ENCODE data around the gene NFYA. TPM values are rescaled to one million over a fixed set of nuclear protein-coding genes. Genes with fewer than 3 reads are reported as not detected.
A peak's percentile ranks its signal among the peaks of the same experiment; 100 is the strongest.

Gene NFYA
- total and polyA plus RNA-seq, 2 donors (not counting 1 experiment from before 2014, with no cell fraction given), result 23.3 to 44.3 TPM

- Histone ChIP-seq H3K27me3 (replicated peaks in 1 of 4; ENCODE audit: control extremely low read depth in 1 of 4, control insufficient read depth in 3 of 4, insufficient read depth in 4 of 4, low read length in 3 of 4) (no peaks in the 10 kb centered on the region), H3K79me2 (ENCODE audit: control insufficient read depth, insufficient read depth, low read length) (no peaks in the 10 kb centered on the region), H3K4me1 (ENCODE audit: control insufficient read depth in 2 of 2, insufficient read depth in 2 of 2, low read length in 2 of 2) (no peaks in the 10 kb centered on the region), H3K4me3 (ENCODE audit: control extremely low read depth in 1 of 5, extremely low read depth in 1 of 5, insufficient read depth in 1 of 5, low read depth in 2 of 5, low read length in 4 of 5) (no peak overlapping the region), H3K9ac (ENCODE audit: low read length) (no peak overlapping the region), H2AFZ (ENCODE audit: insufficient read depth, low read depth, low read length, poor library complexity, severe bottlenecking) (no peak overlapping the region), H3K27ac (ENCODE audit: low read length in 2 of 2) (no peak overlapping the region), H3K4me2 (replicated peaks; ENCODE audit: low read depth, low read length, poor library complexity, severe bottlenecking) (no peak overlapping the region), H3K9me3 (ENCODE audit: control extremely low read depth in 1 of 3, control insufficient read depth in 2 of 3, insufficient read depth in 1 of 3, low read length in 2 of 3) (no peaks in the 10 kb centered on the region), H4K20me1 (ENCODE audit: control insufficient read depth, insufficient read depth, low read length, poor library complexity, severe bottlenecking) (no peaks in the 10 kb centered on the region), H3K36me3 (replicated peaks in 1 of 2; ENCODE audit: control extremely low read depth in 1 of 2, control insufficient read depth in 1 of 2, extremely low read depth in 1 of 2, insufficient read depth in 2 of 2, low read length in 1 of 2) (peaks cover 0 to 2% of the 10 kb centered on the region in 2 experiments)
- DNase-seq (no peak), ATAC-seq (ENCODE audit: low read depth) (no peak)
- Mint-ChIP-seq H3K4me1 (no peaks in the 10 kb centered on the region), H3K9me3 (ENCODE audit: insufficient read depth) (no peaks in the 10 kb centered on the region), H3K27ac (no peak overlapping the region), H3K27me3 (no peaks in the 10 kb centered on the region), H3K4me3 (no peak overlapping the region)
- 97% methylated on average over 3 of the region's 3 CpGs for WGBS (ENCODE audit: insufficient coverage)
- ChIA-PET CTCF (interaction anchor here (0.7 to 3.0 kb wide), 5 partner anchors 8 to 25 kb away, joined by 3 to 23 read pairs (median 8); no protein-coding TSS in a partner anchor), POLR2A (no interaction called here)
- TF ChIP-seq EZH2 (IDR thresholded peaks at IDR 0.05; ENCODE audit: borderline replicate concordance, insufficient read depth, low read depth, low read length, poor library complexity, severe bottlenecking) (no peak), CTCF (IDR thresholded peaks at IDR 0.05) (no peak)
- intact Hi-C loops (cut with micrococcal nuclease), result no loop called here
Measured at GRCh38 chr6:41038205-41038604, 34.6 kb upstream of the NFYA start.

- TF ChIP-seq EZH2 (IDR thresholded peaks at IDR 0.05; ENCODE audit: borderline replicate concordance, insufficient read depth, low read depth, low read length, poor library complexity, severe bottlenecking) (no peak), CTCF (IDR thresholded peaks at IDR 0.05) (peak; percentile 73)
- DNase-seq, result peak; percentile 58
- H3K79me2 ChIP-seq (ENCODE audit: control insufficient read depth, insufficient read depth, low read length), result no peaks in the 10 kb centered on the region
- H3K4me3 Mint-ChIP-seq, result no peak within 1 kb of the TSS
- ChIA-PET CTCF (interaction anchor here (0.7 to 2.5 kb wide), 13 partner anchors 9 to 1693 kb away, joined by 3 to 13 read pairs (median 4); partner anchors contain the start of gene APOBEC2), POLR2A (no interaction called here)
- no peaks in the 10 kb centered on the region for H3K9me3 ChIP-seq (ENCODE audit: control extremely low read depth in 1 of 3, control insufficient read depth in 2 of 3, insufficient read depth in 1 of 3, low read length in 2 of 3)
- no peak within 1 kb of the TSS for H3K27ac Mint-ChIP-seq
- WGBS (ENCODE audit: insufficient coverage), result 76% methylated on average over 10 of the region's 10 CpGs
- ATAC-seq (ENCODE audit: low read depth), result peak; percentile 60
- no peak within 1 kb of the TSS for H3K4me3 ChIP-seq (ENCODE audit: control extremely low read depth in 1 of 5, extremely low read depth in 1 of 5, insufficient read depth in 1 of 5, low read depth in 2 of 5, low read length in 4 of 5)
- intact Hi-C loops (cut with micrococcal nuclease), result no loop called here
- H3K27ac ChIP-seq (ENCODE audit: low read length in 2 of 2), result no peak within 1 kb of the TSS
- no peak within 1 kb of the TSS for H3K4me2 ChIP-seq (replicated peaks; ENCODE audit: low read depth, low read length, poor library complexity, severe bottlenecking)
- H3K4me1 ChIP-seq (ENCODE audit: control insufficient read depth in 2 of 2, insufficient read depth in 2 of 2, low read length in 2 of 2), result no peaks in the 10 kb centered on the region
- no peaks in the 10 kb centered on the region for H3K4me1 Mint-ChIP-seq
- H3K9me3 Mint-ChIP-seq (ENCODE audit: insufficient read depth), result no peaks in the 10 kb centered on the region
- H3K27me3 ChIP-seq (replicated peaks in 1 of 4; ENCODE audit: control extremely low read depth in 1 of 4, control insufficient read depth in 3 of 4, insufficient read depth in 4 of 4, low read length in 3 of 4), result no peaks in the 10 kb centered on the region
- H3K9ac ChIP-seq (ENCODE audit: low read length), result no peak within 1 kb of the TSS
- H3K36me3 ChIP-seq (replicated peaks in 1 of 2; ENCODE audit: control extremely low read depth in 1 of 2, control insufficient read depth in 1 of 2, extremely low read depth in 1 of 2, insufficient read depth in 2 of 2, low read length in 1 of 2), result peaks cover 0 to 2% of the 10 kb centered on the region in 2 experiments
- no peaks in the 10 kb centered on the region for H3K27me3 Mint-ChIP-seq
- no peak within 1 kb of the TSS for H2AFZ ChIP-seq (ENCODE audit: insufficient read depth, low read depth, low read length, poor library complexity, severe bottlenecking)
- H4K20me1 ChIP-seq (ENCODE audit: control insufficient read depth, insufficient read depth, low read length, poor library complexity, severe bottlenecking), result no peaks in the 10 kb centered on the region
Measured at GRCh38 chr6:41039060-41039998, 33.4 kb upstream of the NFYA start, which contains the start of gene UNC5CL. Gene UNC5CL, minus strand, starts transcription at chr6:41039221. Its CDS starts 4,147 bp downstream, at chr6:41035074.
